Measurements from ENCODE around the gene INTS4.
"Not testable (repeated sequence)": the region's sequence is repeated elsewhere in the genome, so short reads cannot be mapped to it uniquely, and the experiment has no call there.

INTS4 gene

DNA sequence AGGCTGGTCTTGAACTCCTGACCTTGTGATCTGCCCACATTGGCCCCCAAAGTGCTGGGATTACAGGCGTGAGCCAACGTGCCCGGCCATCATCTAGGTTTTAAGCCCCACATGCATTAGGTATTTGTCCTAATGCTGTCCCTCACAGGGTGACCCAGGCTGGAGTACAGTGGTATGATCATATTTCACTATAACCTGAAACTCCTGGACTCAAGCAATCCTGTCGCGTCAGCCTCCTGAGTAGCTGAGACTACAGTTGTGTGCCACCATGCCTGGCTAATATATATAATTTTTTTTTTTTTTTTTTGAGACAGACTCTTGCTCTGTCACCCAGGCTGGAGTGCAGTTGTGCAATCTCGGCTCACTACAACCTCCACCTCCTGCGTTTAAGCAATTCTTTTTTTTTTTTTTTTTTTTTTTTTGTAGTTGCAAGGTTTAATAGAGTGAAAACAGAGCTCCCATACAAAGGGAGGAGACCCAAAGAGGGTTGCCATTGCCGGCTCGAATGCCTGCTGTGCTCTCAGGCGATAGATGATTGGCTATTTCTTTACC lies 136.5 kb downstream of the INTS4 start:
- Mint-ChIP-seq H3K9me3 (peaks cover 11% of the 10 kb centered on the region), H3K36me3 (ENCODE audit: low read depth) (peaks cover 38% of the 10 kb centered on the region)
- H3K27me3 Mint-ChIP-seq; H3K4me1 Mint-ChIP-seq (ENCODE audit: low read depth); H3K4me3 Mint-ChIP-seq; DNase-seq; H3K27ac Mint-ChIP-seq: not testable (repeated sequence)

DNA sequence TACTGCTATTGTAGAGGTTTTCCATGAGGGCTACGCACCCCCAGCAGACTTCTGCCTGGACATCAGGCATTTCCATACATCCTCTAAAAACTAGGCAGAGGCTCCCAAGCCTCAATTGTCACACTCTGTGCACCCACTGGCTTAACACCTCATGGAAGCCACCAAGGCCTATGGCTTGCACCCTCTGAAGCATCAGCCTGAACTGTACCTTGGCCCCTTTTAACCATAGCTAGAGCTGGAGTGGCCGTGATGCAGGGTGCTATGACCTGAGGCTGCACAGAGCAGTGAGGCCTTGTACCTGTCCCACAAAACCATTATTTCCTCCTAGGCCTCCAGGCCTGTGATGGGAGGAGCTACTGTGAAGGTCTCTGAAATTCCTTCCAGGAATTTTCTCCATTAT lies 139.6 kb downstream of the INTS4 start:
- Mint-ChIP-seq H3K27ac (no peak overlapping the region), H3K36me3 (ENCODE audit: low read depth) (peaks cover 49% of the 10 kb centered on the region)

DNA sequence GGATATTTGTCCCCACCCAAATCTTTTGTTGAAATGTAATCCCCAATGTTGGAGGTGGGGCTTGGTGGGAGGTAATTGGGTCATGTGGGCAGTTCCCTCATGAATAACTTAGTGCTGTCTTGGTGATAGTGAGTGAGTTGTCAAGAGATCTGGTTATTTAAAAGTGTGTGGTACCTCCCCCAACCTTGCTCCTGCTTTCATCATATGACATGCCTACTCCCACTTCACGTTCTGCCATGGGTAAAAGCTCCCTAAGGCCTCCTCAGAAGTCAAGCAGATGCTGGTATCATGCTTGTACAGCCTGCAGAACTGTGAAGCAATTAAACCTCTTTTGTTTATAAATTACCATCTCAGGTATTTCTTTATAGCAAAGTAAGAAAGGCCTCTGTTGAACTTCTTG lies 143.0 kb downstream of the INTS4 start:
- H3K27ac Mint-ChIP-seq = no peak overlapping the region
- H3K9me3 Mint-ChIP-seq = peaks cover 11% of the 10 kb centered on the region
- H3K4me1 Mint-ChIP-seq (ENCODE audit: low read depth) = no peaks in the 10 kb centered on the region
- no peak for DNase-seq
- peaks cover 54% of the 10 kb centered on the region for H3K36me3 Mint-ChIP-seq (ENCODE audit: low read depth)
- H3K27me3 Mint-ChIP-seq = no peaks in the 10 kb centered on the region
- H3K4me3 Mint-ChIP-seq = no peak overlapping the region

More for the DNA sequence above, 139.6 kb downstream of the INTS4 start:
- Mint-ChIP-seq H3K27me3 (no peaks in the 10 kb centered on the region), H3K9me3 (peaks cover 11% of the 10 kb centered on the region), H3K4me1 (ENCODE audit: low read depth) (no peaks in the 10 kb centered on the region), H3K4me3 (no peak overlapping the region)
- no peak for DNase-seq

DNA sequence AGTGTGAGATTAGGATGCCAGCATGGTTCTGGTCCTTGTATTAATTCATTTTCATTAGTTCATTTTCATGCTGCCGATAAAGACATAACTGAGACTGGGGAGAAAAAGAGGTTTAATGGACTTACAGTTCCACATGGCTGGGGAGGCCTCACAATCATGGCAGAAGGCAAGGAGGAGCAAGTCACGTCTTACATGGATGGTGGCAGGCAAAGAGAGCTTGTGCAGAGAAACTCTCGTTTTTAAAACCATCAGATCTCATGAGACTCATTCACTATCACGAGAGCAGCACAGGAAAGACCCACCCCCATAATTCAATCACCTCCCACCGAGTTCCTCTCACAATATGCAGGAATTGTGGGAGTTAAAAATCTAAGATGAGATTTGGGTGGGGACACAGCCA lies 150.8 kb downstream of the INTS4 start:
- H3K9me3 Mint-ChIP-seq = peaks cover 19% of the 10 kb centered on the region
- H3K4me3 Mint-ChIP-seq; H3K27me3 Mint-ChIP-seq; H3K4me1 Mint-ChIP-seq (ENCODE audit: low read depth); H3K27ac Mint-ChIP-seq; DNase-seq: not testable (repeated sequence)
- peaks cover 50% of the 10 kb centered on the region for H3K36me3 Mint-ChIP-seq (ENCODE audit: low read depth)

DNA sequence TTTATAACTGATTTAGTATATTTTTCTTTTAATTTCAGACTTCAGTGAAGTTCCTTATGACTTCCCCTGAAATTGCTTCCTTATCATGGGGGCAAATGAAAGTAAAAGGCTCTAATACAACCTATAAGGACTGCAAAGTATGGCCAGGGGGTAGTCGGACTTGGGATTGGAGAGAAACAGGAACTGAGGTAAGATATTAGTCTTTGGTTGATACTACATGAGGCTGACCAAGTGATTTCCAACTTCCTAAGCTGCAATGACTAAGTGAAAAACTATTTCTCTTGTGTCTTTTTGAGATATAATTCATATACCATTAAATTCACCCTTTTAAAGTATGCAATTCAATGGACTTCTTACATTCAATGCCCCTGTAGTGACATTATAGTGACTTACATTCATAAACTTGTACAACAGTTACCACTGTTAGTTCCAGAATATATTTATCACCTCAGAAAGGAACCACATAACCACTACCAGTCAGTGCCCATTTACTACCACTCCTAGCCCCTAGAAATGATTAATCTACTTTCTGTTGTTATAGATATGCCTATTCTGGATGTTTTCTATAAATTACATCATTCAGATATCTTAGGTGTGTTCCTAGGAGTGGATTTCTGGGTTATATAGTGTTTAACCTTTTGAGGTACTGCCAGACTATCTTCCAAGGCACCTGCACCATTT lies 151.9 kb downstream of the INTS4 start:
- no peak overlapping the region for H3K27ac Mint-ChIP-seq
- H3K4me1 Mint-ChIP-seq (ENCODE audit: low read depth) = no peaks in the 10 kb centered on the region
- no peak for DNase-seq
- peaks cover 47% of the 10 kb centered on the region for H3K36me3 Mint-ChIP-seq (ENCODE audit: low read depth)
- H3K4me3 Mint-ChIP-seq = no peak overlapping the region
- H3K9me3 Mint-ChIP-seq = peaks cover 19% of the 10 kb centered on the region
- H3K27me3 Mint-ChIP-seq = no peaks in the 10 kb centered on the region

DNA sequence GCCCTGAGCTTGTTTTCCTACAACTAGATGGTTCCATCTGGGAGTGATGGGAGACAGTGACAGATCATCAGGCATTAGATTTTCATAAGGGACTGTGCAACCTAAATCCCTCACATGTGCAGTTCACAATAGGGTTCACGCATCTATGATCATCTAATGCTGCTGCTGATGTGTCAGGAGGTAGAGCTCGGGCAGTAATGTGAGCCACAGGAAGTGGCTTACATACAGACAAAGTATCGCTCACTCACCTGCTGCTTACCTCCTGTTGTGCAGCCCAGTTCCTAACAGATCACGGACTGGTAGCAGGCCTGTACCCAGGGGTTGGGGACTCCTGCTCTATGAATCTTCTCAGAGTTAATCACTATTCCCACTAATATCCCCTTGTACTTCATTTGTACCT lies 161.2 kb downstream of the INTS4 start:
- no peaks in the 10 kb centered on the region for H3K36me3 Mint-ChIP-seq (ENCODE audit: low read depth)
- H3K27me3 Mint-ChIP-seq = no peaks in the 10 kb centered on the region
- no peak overlapping the region for H3K27ac Mint-ChIP-seq
- H3K4me1 Mint-ChIP-seq (ENCODE audit: low read depth) = no peaks in the 10 kb centered on the region
- no peak for DNase-seq
- H3K4me3 Mint-ChIP-seq = no peak overlapping the region
- H3K9me3 Mint-ChIP-seq = no peaks in the 10 kb centered on the region

DNA sequence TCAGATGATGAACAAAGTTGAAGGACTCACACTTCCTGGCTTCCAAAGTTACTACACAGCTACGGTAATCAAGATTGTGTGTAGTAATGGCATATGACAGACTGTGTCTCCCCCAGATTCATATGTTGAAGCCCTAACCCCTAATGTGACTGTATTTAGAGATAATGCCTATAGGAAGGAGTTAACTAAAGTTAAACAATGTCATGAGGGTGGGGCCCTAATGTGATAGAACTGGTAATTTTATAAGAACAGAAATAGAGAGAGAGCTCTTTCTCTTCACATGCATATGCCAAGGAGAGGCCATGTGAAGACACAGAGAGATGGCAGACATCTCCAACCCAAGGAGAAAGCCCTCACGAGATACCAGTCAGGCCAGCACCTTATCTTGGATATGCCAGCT lies 165.5 kb downstream of the INTS4 start:
- Mint-ChIP-seq H3K4me3 (no peak overlapping the region), H3K27ac (no peak overlapping the region), H3K36me3 (ENCODE audit: low read depth) (no peaks in the 10 kb centered on the region), H3K4me1 (ENCODE audit: low read depth) (peaks cover under 1% of the 10 kb centered on the region), H3K27me3 (no peaks in the 10 kb centered on the region), H3K9me3 (no peaks in the 10 kb centered on the region)
- no peak for DNase-seq
